HG03135 (cell line): ENCODE results near the gene KIF1A.

Experiments
- ATAC-seq: cut with Tn5 transposase; IDR thresholded peaks from one replicate; pipeline ENCODE4 v1.9.1; 2021; ENCODE audit warnings: mild to moderate bottlenecking, moderate library complexity; ENCODE audit not compliant: unreplicated experiment

The KIF1A gene

GRCh38 chr2:240806459-240806858 is 13.6 kb downstream of the KIF1A start:
- ATAC-seq: no peak

GRCh38 chr2:240806006-240806405 is 14.0 kb downstream of the KIF1A start:
- ATAC-seq: no peak

GRCh38 chr2:240803191-240803590 is 16.8 kb downstream of the KIF1A start:
- no peak for ATAC-seq

- no peak for ATAC-seq
Observed at GRCh38 chr2:240799033-240799820, 20.8 kb downstream of the KIF1A start.

- ATAC-seq: no peak
Observed at GRCh38 chr2:240798327-240798905, 21.6 kb downstream of the KIF1A start.

- no peak for ATAC-seq
Observed at GRCh38 chr2:240797914-240798313, 22.1 kb downstream of the KIF1A start.

- no peak for ATAC-seq
Observed at GRCh38 chr2:240797500-240797895, 22.5 kb downstream of the KIF1A start.

GRCh38 chr2:240796543-240797499 is 23.2 kb downstream of the KIF1A start:
- ATAC-seq: no peak

GRCh38 chr2:240795916-240796510 is 24.0 kb downstream of the KIF1A start:
- no peak for ATAC-seq

GRCh38 chr2:240795454-240795853 is 24.6 kb downstream of the KIF1A start:
- no peak for ATAC-seq

GRCh38 chr2:240794178-240794721 is 25.8 kb downstream of the KIF1A start:
- ATAC-seq: no peak

GRCh38 chr2:240793313-240794177 is 26.5 kb downstream of the KIF1A start:
- ATAC-seq: no peak

GRCh38 chr2:240792629-240793312 is 27.2 kb downstream of the KIF1A start:
- no peak for ATAC-seq

GRCh38 chr2:240791821-240792628 is 28.0 kb downstream of the KIF1A start:
- no peak for ATAC-seq

- no peak for ATAC-seq
Observed at GRCh38 chr2:240791221-240791800, 28.7 kb downstream of the KIF1A start.

- no peak for ATAC-seq
Observed at GRCh38 chr2:240790370-240791220, 29.4 kb downstream of the KIF1A start.
